NT2/D1 (cell line): Measurements from ENCODE around the gene CYP11A1.

Experiments
- DNase-seq: peaks from one replicate; pipeline ENCODE4 v3.0.0-alpha.2; 2011; ENCODE audit warnings: low read depth, low spot score
- H3K27me3 ChIP-seq: 2 replicates; pipeline ENCODE4 v1.6.0; 2011; ENCODE audit warnings: mild to moderate bottlenecking; ENCODE audit not compliant: insufficient read length, insufficient read depth
- H3K36me3 ChIP-seq: 2 replicates; pipeline ENCODE4 v1.6.1; 2011; ENCODE audit warnings: mild to moderate bottlenecking, low read length, mixed read lengths; ENCODE audit not compliant: insufficient read depth, insufficient read length
- H3K4me1 ChIP-seq: 2 replicates; pipeline ENCODE4 v1.5.1; 2011; ENCODE audit not compliant: insufficient read depth, insufficient read length
- H3K4me3 ChIP-seq: 2 replicates; pipeline ENCODE4 v1.5.1; 2011; ENCODE audit warnings: low read depth; ENCODE audit not compliant: insufficient read length
- H3K9ac ChIP-seq: 2 replicates; pipeline ENCODE4 v1.6.0; 2011; ENCODE audit warnings: low read depth; ENCODE audit not compliant: insufficient read length
- H3K9me3 ChIP-seq: 2 replicates; pipeline ENCODE4 v1.5.1; 2011; ENCODE audit warnings: mild to moderate bottlenecking, low read length; ENCODE audit not compliant: insufficient read depth
- SUZ12 ChIP-seq: IDR thresholded peaks from 2 replicates; pipeline ENCODE4 v1.6.1; 2011; ENCODE audit not compliant: insufficient read length, insufficient read depth; ENCODE audit errors: extremely low read depth
- YY1 ChIP-seq: IDR thresholded peaks from 2 replicates; pipeline ENCODE4 v1.6.1; 2011; ENCODE audit not compliant: insufficient read length, insufficient read depth
- ZNF274 ChIP-seq: IDR thresholded peaks from 2 replicates; pipeline ENCODE4 v1.6.1; 2011; ENCODE audit warnings: mild to moderate bottlenecking, low read depth, low read length

CYP11A1 gene

GRCh38 chr15:74327756-74328155, 39.7 kb downstream of the CYP11A1 start:
- H3K4me1 ChIP-seq = peaks cover 25% of the 10 kb centered on the region
- DNase-seq = no peak
- H3K4me3 ChIP-seq = no peak overlapping the region
- no peaks in the 10 kb centered on the region for H3K9me3 ChIP-seq
- H3K9ac ChIP-seq = no peak overlapping the region
- peaks cover 3% of the 10 kb centered on the region for H3K27me3 ChIP-seq
- no peaks in the 10 kb centered on the region for H3K36me3 ChIP-seq
- TF ChIP-seq YY1 (no peak), SUZ12 (no peak), ZNF274 (no peak)

GRCh38 chr15:74326746-74327145, 40.7 kb downstream of the CYP11A1 start:
- Histone ChIP-seq H3K36me3 (no peaks in the 10 kb centered on the region), H3K27me3 (peaks cover 3% of the 10 kb centered on the region), H3K9ac (peak overlapping the region; percentile 15), H3K9me3 (no peaks in the 10 kb centered on the region), H3K4me1 (peaks cover 22% of the 10 kb centered on the region), H3K4me3 (no peak overlapping the region)
- DNase-seq = no peak
- TF ChIP-seq YY1 (no peak), ZNF274 (no peak), SUZ12 (no peak)

GRCh38 chr15:74324714-74325113, 42.7 kb downstream of the CYP11A1 start:
- no peak for TF ChIP-seq SUZ12
- Histone ChIP-seq H3K4me3 (no peak overlapping the region), H3K4me1 (peaks cover 29% of the 10 kb centered on the region), H3K9me3 (no peaks in the 10 kb centered on the region), H3K9ac (no peak overlapping the region), H3K36me3 (no peaks in the 10 kb centered on the region), H3K27me3 (peaks cover 2% of the 10 kb centered on the region)
- no peak for DNase-seq

GRCh38 chr15:74322558-74323180, 44.8 kb downstream of the CYP11A1 start:
- Histone ChIP-seq H3K4me3 (no peak overlapping the region), H3K4me1 (peaks cover 39% of the 10 kb centered on the region), H3K9ac (no peak overlapping the region), H3K36me3 (no peaks in the 10 kb centered on the region), H3K27me3 (no peaks in the 10 kb centered on the region), H3K9me3 (no peaks in the 10 kb centered on the region)
- TF ChIP-seq SUZ12 (no peak), ZNF274 (no peak), YY1 (no peak)
- no peak for DNase-seq

GRCh38 chr15:74320352-74321247, 46.8 kb downstream of the CYP11A1 start:
- Histone ChIP-seq H3K36me3 (no peaks in the 10 kb centered on the region), H3K9me3 (no peaks in the 10 kb centered on the region), H3K27me3 (no peaks in the 10 kb centered on the region), H3K9ac (no peak overlapping the region), H3K4me3 (no peak overlapping the region), H3K4me1 (peaks cover 32% of the 10 kb centered on the region)
- peak; percentile 72 for DNase-seq
- TF ChIP-seq YY1 (no peak), SUZ12 (no peak), ZNF274 (no peak)

- peak; percentile 85 for DNase-seq
- TF ChIP-seq YY1 (no peak), SUZ12 (no peak), ZNF274 (no peak)
These were observed 47.7 kb downstream of the CYP11A1 start for GRCh38 chr15:74319596-74320351.

GRCh38 chr15:74319138-74319460, 48.3 kb downstream of the CYP11A1 start:
- Histone ChIP-seq H3K4me3 (no peak overlapping the region), H3K9me3 (no peaks in the 10 kb centered on the region), H3K9ac (peak overlapping the region; percentile 28), H3K36me3 (no peaks in the 10 kb centered on the region), H3K27me3 (no peaks in the 10 kb centered on the region), H3K4me1 (peaks cover 36% of the 10 kb centered on the region)
- no peak for DNase-seq
- no peak for TF ChIP-seq SUZ12
- no peak for TF ChIP-seq YY1
- no peak for TF ChIP-seq ZNF274

More at GRCh38 chr15:74319596-74320351, 47.7 kb downstream of the CYP11A1 start:
- no peak overlapping the region for H3K9ac ChIP-seq
- H3K36me3 ChIP-seq = no peaks in the 10 kb centered on the region
- no peak overlapping the region for H3K4me3 ChIP-seq
- H3K4me1 ChIP-seq = peaks cover 34% of the 10 kb centered on the region
- no peaks in the 10 kb centered on the region for H3K27me3 ChIP-seq
- H3K9me3 ChIP-seq = no peaks in the 10 kb centered on the region
